GM12801 (cell line): Measurements from ENCODE around the gene ORC2.

Source experiments
- TF ChIP-seq, protein P1 (sequence below): IDR thresholded peaks from one replicate; pipeline ENCODE4 v1.5.1; 2011; ENCODE audit warnings: control low read depth; ENCODE audit not compliant: insufficient read length; ENCODE audit errors: extremely low read depth

Gene ORC2

DNA sequence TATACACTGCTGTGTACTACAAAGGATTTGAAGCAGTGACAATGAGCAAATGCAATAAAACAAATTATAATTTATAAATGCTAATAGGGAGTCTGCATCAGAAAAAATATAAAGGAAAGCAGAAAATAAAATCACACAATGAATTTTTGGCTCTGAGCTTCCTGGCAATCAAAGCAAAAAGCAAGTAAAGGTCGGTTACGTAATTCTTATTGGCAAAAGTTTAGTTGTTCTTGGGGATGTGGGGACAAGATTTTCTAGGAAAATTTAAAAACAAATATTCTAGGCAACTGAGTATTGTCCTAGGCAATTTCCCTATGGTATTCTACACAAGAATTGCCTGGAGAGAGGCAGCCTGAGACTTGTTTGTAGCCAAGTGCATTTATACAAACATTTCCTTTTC, 1.8 kb downstream of the ORC2 start:
- TF ChIP-seq, protein P1, sequence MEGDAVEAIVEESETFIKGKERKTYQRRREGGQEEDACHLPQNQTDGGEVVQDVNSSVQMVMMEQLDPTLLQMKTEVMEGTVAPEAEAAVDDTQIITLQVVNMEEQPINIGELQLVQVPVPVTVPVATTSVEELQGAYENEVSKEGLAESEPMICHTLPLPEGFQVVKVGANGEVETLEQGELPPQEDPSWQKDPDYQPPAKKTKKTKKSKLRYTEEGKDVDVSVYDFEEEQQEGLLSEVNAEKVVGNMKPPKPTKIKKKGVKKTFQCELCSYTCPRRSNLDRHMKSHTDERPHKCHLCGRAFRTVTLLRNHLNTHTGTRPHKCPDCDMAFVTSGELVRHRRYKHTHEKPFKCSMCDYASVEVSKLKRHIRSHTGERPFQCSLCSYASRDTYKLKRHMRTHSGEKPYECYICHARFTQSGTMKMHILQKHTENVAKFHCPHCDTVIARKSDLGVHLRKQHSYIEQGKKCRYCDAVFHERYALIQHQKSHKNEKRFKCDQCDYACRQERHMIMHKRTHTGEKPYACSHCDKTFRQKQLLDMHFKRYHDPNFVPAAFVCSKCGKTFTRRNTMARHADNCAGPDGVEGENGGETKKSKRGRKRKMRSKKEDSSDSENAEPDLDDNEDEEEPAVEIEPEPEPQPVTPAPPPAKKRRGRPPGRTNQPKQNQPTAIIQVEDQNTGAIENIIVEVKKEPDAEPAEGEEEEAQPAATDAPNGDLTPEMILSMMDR = no peak

DNA sequence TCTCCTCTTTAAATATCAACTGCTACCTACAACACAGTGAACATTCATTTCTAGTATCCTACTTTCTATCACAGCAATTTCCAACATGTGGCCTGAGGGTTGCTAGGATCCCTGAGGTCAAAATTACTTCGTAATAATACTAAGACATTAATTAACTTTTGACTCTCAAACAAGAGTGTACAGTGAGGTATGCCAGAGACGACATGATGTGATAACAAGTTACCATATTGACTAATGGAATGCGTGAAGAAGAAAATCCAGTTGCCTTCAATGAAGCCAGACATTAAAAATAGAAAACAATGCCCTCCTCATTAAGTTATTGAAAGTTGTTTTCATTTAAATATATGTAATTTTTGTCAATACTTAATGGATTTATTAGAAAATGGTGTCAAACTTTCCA, 13.1 kb downstream of the ORC2 start:
- TF ChIP-seq, protein P1 = no peak

DNA sequence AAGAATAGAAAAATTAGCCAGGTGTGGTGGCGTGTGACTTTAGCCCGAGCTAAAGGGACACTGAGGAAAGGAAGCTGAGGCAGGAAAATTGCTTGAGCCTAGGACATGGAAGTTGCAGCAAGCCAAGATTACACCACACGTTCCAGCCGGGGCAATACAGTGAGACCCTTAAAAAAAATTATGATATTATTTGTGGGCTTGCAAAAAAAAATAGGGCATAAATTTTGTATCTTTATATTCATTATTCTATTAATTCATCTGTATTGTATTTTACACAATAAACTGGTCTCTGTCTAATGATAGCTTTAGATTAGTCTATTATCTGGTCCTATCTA, 18.1 kb downstream of the ORC2 start:
- TF ChIP-seq, protein P1 = no peak

DNA sequence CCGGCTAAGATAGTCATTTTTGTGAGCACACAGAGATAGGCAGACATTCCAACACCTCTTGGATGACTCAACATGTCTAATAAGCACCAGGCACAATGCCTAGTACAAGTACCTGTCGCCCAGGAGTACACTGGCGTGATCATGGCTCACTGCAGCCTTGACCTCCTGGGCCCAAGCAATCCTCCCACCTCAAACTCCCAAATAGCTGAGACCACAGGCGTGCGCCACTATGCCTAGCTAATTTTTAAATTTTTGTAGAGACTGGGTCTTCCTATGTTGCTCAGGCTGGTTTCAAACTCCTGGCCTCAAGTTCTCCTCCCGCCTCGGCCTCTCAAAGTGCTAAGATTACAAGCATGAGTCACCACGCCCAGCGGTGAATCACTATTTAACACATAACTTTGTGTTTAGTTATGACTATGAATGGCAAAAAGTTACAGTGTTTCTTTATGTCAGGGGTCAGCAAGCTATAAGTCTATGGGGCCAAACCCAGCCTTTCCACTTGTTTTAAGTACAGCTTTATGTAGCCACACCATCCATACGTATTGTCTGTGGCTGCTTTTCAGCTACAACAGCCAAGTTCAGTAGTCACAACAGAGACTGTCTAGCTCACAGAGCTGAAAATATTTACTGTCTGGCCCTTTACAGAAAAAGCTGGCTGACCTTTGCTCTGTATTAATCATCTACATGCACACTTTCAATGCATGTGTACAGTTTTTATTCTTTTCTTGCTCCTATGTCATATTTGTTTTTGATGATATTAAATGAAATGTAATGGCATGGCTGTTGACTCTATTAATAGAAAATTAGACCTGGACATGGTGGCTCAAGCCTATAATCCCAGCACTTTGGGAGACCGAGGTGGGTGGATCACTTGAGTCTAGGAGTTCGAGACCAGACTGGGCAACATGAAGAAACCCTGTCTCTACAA, 18.7 kb downstream of the ORC2 start:
- TF ChIP-seq, protein P1 = no peak

DNA sequence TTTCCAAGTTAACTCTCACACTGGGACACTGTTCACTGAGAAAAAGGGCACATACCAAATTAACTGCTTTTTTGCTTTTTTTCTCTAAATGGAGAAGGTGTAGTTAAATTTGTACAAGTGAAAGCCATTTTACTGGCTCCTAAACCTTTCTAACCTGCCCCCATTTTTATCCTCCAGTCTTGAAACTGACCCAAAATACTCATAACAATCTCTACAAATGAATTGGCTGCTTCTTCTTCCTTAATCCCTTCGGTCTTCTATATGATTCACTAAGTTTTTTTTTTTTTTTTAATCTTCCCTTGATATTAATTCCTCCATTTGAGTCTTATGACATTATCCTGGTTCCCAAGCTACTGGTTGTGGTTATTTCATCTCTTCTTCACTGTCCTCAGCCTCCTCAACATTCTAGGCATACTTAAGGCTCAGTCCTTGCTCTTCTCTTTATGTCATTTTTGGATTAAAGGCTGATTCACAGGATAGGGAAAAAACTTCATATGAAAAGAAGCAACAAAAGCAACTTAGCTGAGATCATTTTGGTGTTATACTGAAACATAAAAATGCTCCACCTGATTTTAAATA, 19.8 kb downstream of the ORC2 start:
- TF ChIP-seq, protein P1 = no peak

DNA sequence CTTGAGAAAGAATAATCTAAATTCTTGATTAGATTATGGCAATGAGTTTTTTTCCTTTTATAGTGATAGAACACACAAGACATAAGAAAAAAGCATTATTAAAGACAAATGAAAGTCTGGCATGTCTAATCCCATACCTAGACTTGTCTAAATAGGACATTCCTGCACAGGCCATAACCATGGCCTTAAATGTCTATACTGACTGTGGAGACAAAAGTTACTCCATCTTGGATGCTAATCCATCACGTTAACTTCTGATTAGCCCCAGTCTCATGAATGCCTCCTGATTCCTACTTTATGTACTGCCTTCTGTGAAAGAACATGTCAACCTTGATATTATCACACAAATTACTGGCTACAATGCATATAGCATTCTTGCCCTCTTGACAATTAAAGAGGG, 23.6 kb downstream of the ORC2 start:
- TF ChIP-seq, protein P1 = no peak

DNA sequence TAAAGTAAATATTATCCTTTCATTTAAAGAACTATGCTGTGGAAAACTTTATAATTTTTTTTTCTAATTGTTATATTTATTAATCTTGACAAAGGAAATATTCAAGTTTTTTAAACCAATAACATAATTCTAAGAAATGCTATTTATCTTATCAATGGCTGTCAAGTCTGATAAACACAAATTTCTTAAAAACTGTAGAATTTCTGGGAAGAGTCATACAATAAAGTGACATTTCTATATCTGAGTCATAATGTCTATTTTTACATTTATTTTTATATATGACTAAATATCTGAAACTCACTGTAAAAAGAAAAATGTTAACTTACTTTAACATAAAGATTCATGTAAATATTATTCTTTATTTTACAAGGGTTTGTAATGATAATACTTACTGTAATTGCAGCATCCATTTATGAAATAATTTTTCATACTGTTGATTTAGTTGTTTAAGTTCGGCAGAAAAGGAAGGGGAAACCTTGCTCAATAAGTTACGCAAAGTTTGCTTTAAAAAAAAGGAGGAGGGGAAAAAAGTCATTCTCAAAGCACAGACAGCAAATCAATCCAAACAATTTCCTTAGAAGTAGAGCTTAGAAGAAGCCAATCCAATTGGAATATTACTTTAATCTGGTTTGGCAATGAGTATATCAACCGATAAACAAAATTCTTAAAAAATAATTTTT, 32.4 kb downstream of the ORC2 start:
- TF ChIP-seq, protein P1 = no peak
